ENCODE measurements around the gene CAMTA1. TPM values are rescaled to one million over a fixed set of nuclear protein-coding genes. Genes with fewer than 3 reads are reported as not detected.

CAMTA1 gene
- polyA plus RNA-seq, 1 donor from 2014 or later: 162 TPM

GRCh38 chr1:7455796-7456721 is 670.8 kb downstream of the CAMTA1 start:
- no peak overlapping the region for H3K4me3 ChIP-seq (ENCODE audit: low read length)
- H2AFZ ChIP-seq (ENCODE audit: low read depth, low read length): no peak overlapping the region
- no peaks in the 10 kb centered on the region for H3K79me2 ChIP-seq (replicated peaks; ENCODE audit: insufficient read depth, low read length)
- no peaks in the 10 kb centered on the region for H3K36me3 ChIP-seq (ENCODE audit: insufficient read depth, low read length)
- no peaks in the 10 kb centered on the region for H3K27me3 ChIP-seq (ENCODE audit: insufficient read depth, low read depth, low read length)
- H4K20me1 ChIP-seq (ENCODE audit: insufficient read depth): no peaks in the 10 kb centered on the region
- no peaks in the 10 kb centered on the region for H3K9me3 ChIP-seq (ENCODE audit: low read length)
- H3K27ac ChIP-seq (ENCODE audit: low read length): no peak overlapping the region
- H3K9me2 ChIP-seq (ENCODE audit: insufficient read depth, low read length): no peaks in the 10 kb centered on the region
- no peaks in the 10 kb centered on the region for H3F3A ChIP-seq (ENCODE audit: insufficient read depth, low read length, poor library complexity, severe bottlenecking)
- no peak overlapping the region for H3K9ac ChIP-seq (ENCODE audit: low read length)
- H3K4me2 ChIP-seq (ENCODE audit: low read length): no peak overlapping the region
- TF ChIP-seq CTCF (IDR thresholded peaks at IDR 0.05; ENCODE audit: poor library complexity, severe bottlenecking): no peak
- TF ChIP-seq EZH2 (IDR thresholded peaks at IDR 0.05; ENCODE audit: borderline replicate concordance, insufficient read depth, low read length, poor library complexity, severe bottlenecking): no peak

- no peaks in the 10 kb centered on the region for H3K27me3 ChIP-seq (ENCODE audit: insufficient read depth, low read depth, low read length)
- no peaks in the 10 kb centered on the region for H3K79me2 ChIP-seq (replicated peaks; ENCODE audit: insufficient read depth, low read length)
- no peaks in the 10 kb centered on the region for H3F3A ChIP-seq (ENCODE audit: insufficient read depth, low read length, poor library complexity, severe bottlenecking)
- H3K9me2 ChIP-seq (ENCODE audit: insufficient read depth, low read length): no peaks in the 10 kb centered on the region
- no peaks in the 10 kb centered on the region for H3K36me3 ChIP-seq (ENCODE audit: insufficient read depth, low read length)
- no peak overlapping the region for H3K9ac ChIP-seq (ENCODE audit: low read length)
- H3K4me2 ChIP-seq (ENCODE audit: low read length): no peak overlapping the region
- H2AFZ ChIP-seq (ENCODE audit: low read depth, low read length): no peak overlapping the region
- no peaks in the 10 kb centered on the region for H3K9me3 ChIP-seq (ENCODE audit: low read length)
- TF ChIP-seq MXI1 (conservative IDR thresholded peaks at IDR 0.05; ENCODE audit: poor library complexity, severe bottlenecking) (no peak), SMC3 (conservative IDR thresholded peaks at IDR 0.05; ENCODE audit: poor library complexity) (no peak), EZH2 (IDR thresholded peaks at IDR 0.05; ENCODE audit: borderline replicate concordance, insufficient read depth, low read length, poor library complexity, severe bottlenecking) (no peak), CTCF (IDR thresholded peaks at IDR 0.05; ENCODE audit: poor library complexity, severe bottlenecking) (no peak), RAD21 (conservative IDR thresholded peaks at IDR 0.05) (no peak)
- no peaks in the 10 kb centered on the region for H4K20me1 ChIP-seq (ENCODE audit: insufficient read depth)
- no peak overlapping the region for H3K27ac ChIP-seq (ENCODE audit: low read length)
- H3K4me3 ChIP-seq (ENCODE audit: low read length): no peak overlapping the region
Observed at GRCh38 chr1:7456722-7457082, 671.4 kb downstream of the CAMTA1 start.

- H3K79me2 ChIP-seq (replicated peaks; ENCODE audit: insufficient read depth, low read length): no peaks in the 10 kb centered on the region
Observed at GRCh38 chr1:7457811-7458210, 672.6 kb downstream of the CAMTA1 start.

More at GRCh38 chr1:7457811-7458210, 672.6 kb downstream of the CAMTA1 start:
- no peaks in the 10 kb centered on the region for H4K20me1 ChIP-seq (ENCODE audit: insufficient read depth)
- H3K27me3 ChIP-seq (ENCODE audit: insufficient read depth, low read depth, low read length): no peaks in the 10 kb centered on the region
- no peak overlapping the region for H3K4me2 ChIP-seq (ENCODE audit: low read length)
- H3K27ac ChIP-seq (ENCODE audit: low read length): no peak overlapping the region
- H3K9me2 ChIP-seq (ENCODE audit: insufficient read depth, low read length): no peaks in the 10 kb centered on the region
- H3K9ac ChIP-seq (ENCODE audit: low read length): no peak overlapping the region
- no peak overlapping the region for H3K4me3 ChIP-seq (ENCODE audit: low read length)
- TF ChIP-seq CTCF (IDR thresholded peaks at IDR 0.05; ENCODE audit: poor library complexity, severe bottlenecking) (no peak), EZH2 (IDR thresholded peaks at IDR 0.05; ENCODE audit: borderline replicate concordance, insufficient read depth, low read length, poor library complexity, severe bottlenecking) (no peak), TAF1 (IDR thresholded peaks at IDR 0.05; ENCODE audit: low read depth) (no peak), REST (IDR thresholded peaks at IDR 0.05; ENCODE audit: borderline replicate concordance) (no peak), MXI1 (conservative IDR thresholded peaks at IDR 0.05; ENCODE audit: poor library complexity, severe bottlenecking) (no peak), SMC3 (conservative IDR thresholded peaks at IDR 0.05; ENCODE audit: poor library complexity) (no peak), EP300 (conservative IDR thresholded peaks at IDR 0.05; ENCODE audit: poor library complexity, severe bottlenecking) (no peak), RAD21 (conservative IDR thresholded peaks at IDR 0.05) (no peak), POLR2AphosphoS5 (IDR thresholded peaks at IDR 0.05) (no peak)
- H3K9me3 ChIP-seq (ENCODE audit: low read length): no peaks in the 10 kb centered on the region
- H3F3A ChIP-seq (ENCODE audit: insufficient read depth, low read length, poor library complexity, severe bottlenecking): no peaks in the 10 kb centered on the region
- no peaks in the 10 kb centered on the region for H3K36me3 ChIP-seq (ENCODE audit: insufficient read depth, low read length)
- no peak overlapping the region for H2AFZ ChIP-seq (ENCODE audit: low read depth, low read length)

Data from neural cell (in vitro differentiated cells).